Karpas-422 (cell line): Measurements from ENCODE around the gene TM4SF4. TPM values are rescaled to one million over a fixed set of nuclear protein-coding genes. Genes with fewer than 3 reads are reported as not detected.

Experiments
- DNase-seq: peaks from one replicate; pipeline ENCODE4 v3.0.0-alpha.2; 2015
- H2AFZ ChIP-seq: fragments of 200-600 bp; sonication (generic); 2 replicates; pipeline ENCODE4 v1.6.1; 2014; ENCODE audit warnings: antibody characterized with exemption, low read length, mixed read lengths
- H3K27ac ChIP-seq: fragments of 200-600 bp; sonication (generic); 2 replicates; pipeline ENCODE4 v1.5.1; 2014; ENCODE audit warnings: mild to moderate bottlenecking, low read length, moderate library complexity
- H3K27me3 ChIP-seq: fragments of 200-600 bp; sonication (generic); 2 replicates; pipeline ENCODE4 v1.6.1; 2014; ENCODE audit warnings: low read length, mixed read lengths
- H3K36me3 ChIP-seq: fragments of 200-600 bp; sonication (generic); 2 replicates; pipeline ENCODE4 v1.6.1; 2014; ENCODE audit warnings: low read length, mixed read lengths; ENCODE audit not compliant: insufficient read depth
- H3K4me1 ChIP-seq: fragments of 200-600 bp; sonication (generic); 2 replicates; pipeline ENCODE4 v1.6.1; 2014; ENCODE audit warnings: mild to moderate bottlenecking, low read length, mixed read lengths
- H3K4me2 ChIP-seq: fragments of 200-600 bp; sonication (generic); 2 replicates; pipeline ENCODE4 v1.6.1; 2014; ENCODE audit warnings: low read length, low read depth, mild to moderate bottlenecking; ENCODE audit not compliant: poor library complexity, severe bottlenecking
- H3K4me3 ChIP-seq: fragments of 200-600 bp; sonication (generic); 2 replicates; pipeline ENCODE4 v1.5.1; 2014; ENCODE audit warnings: mild to moderate bottlenecking, antibody characterized with exemption, low read length, mixed read lengths
- H3K79me2 ChIP-seq: fragments of 200-600 bp; sonication (generic); 2 replicates; pipeline ENCODE4 v1.6.1; 2014; ENCODE audit warnings: mild to moderate bottlenecking, low read length, mixed read lengths
- H3K9ac ChIP-seq: fragments of 200-600 bp; sonication (generic); 2 replicates; pipeline ENCODE4 v1.6.0; 2014; ENCODE audit warnings: low read length
- H3K9me2 ChIP-seq: fragments of 200-600 bp; sonication (generic), shearing (Covaris generic); replicated peaks from 2 replicates; pipeline ENCODE4 v1.6.0; 2014; ENCODE audit warnings: mild to moderate bottlenecking, low read length, moderate library complexity; ENCODE audit not compliant: insufficient read depth
- H3K9me3 ChIP-seq: fragments of 300-700, 200-600 bp; sonication (generic); 2 replicates; pipeline ENCODE4 v1.6.1; 2014; ENCODE audit warnings: low read length, mixed read lengths
- H4K20me1 ChIP-seq: fragments of 200-600 bp; sonication (generic); 2 replicates; pipeline ENCODE4 v1.6.1; 2014; ENCODE audit warnings: mild to moderate bottlenecking, antibody characterized with exemption, low read length, low read depth; ENCODE audit not compliant: insufficient read depth
- total RNA-seq: library from RNA; depleted of rRNA; stranded (reverse); fragments of >200 nt; shearing (Covaris generic); gene quantifications from 2 replicates; pipeline ENCODE4 v1.2.3, GENCODE V29; 2014; ENCODE audit warnings: low replicate concordance

Gene TM4SF4
- total RNA-seq, 1 experiment from 2014 or later: not detected

- Histone ChIP-seq H3K4me3 (no peak overlapping the region), H3K4me2 (no peak overlapping the region), H2AFZ (no peak overlapping the region), H3K27ac (no peak overlapping the region), H3K4me1 (no peaks in the 10 kb centered on the region), H3K9ac (no peak overlapping the region), H3K27me3 (no peaks in the 10 kb centered on the region), H3K36me3 (no peaks in the 10 kb centered on the region), H4K20me1 (no peaks in the 10 kb centered on the region), H3K79me2 (no peaks in the 10 kb centered on the region), H3K9me2 (no peaks in the 10 kb centered on the region), H3K9me3 (no peaks in the 10 kb centered on the region)
- no peak for DNase-seq
Measured at GRCh38 chr3:149468504-149469212, 5.8 kb upstream of the TM4SF4 start.

GRCh38 chr3:149470381-149470780 is 4.1 kb upstream of the TM4SF4 start:
- Histone ChIP-seq H3K9me2 (no peaks in the 10 kb centered on the region), H2AFZ (no peak overlapping the region), H3K27ac (no peak overlapping the region), H3K36me3 (no peaks in the 10 kb centered on the region), H4K20me1 (no peaks in the 10 kb centered on the region), H3K4me3 (no peak overlapping the region), H3K79me2 (no peaks in the 10 kb centered on the region), H3K27me3 (no peaks in the 10 kb centered on the region), H3K4me2 (no peak overlapping the region), H3K9me3 (no peaks in the 10 kb centered on the region), H3K4me1 (no peaks in the 10 kb centered on the region), H3K9ac (no peak overlapping the region)
- DNase-seq: no peak

GRCh38 chr3:149472030-149472797 is 2.3 kb upstream of the TM4SF4 start:
- no peaks in the 10 kb centered on the region for H3K9me2 ChIP-seq
- DNase-seq: no peak
- H4K20me1 ChIP-seq: no peaks in the 10 kb centered on the region
- H2AFZ ChIP-seq: no peak overlapping the region
- H3K9ac ChIP-seq: no peak overlapping the region
- no peaks in the 10 kb centered on the region for H3K4me1 ChIP-seq
- H3K27me3 ChIP-seq: no peaks in the 10 kb centered on the region
- H3K27ac ChIP-seq: no peak overlapping the region
- no peaks in the 10 kb centered on the region for H3K36me3 ChIP-seq
- no peaks in the 10 kb centered on the region for H3K9me3 ChIP-seq
- H3K4me2 ChIP-seq: no peak overlapping the region
- no peaks in the 10 kb centered on the region for H3K79me2 ChIP-seq
- no peak overlapping the region for H3K4me3 ChIP-seq

GRCh38 chr3:149473357-149474249 is 894 bp upstream of the TM4SF4 start:
- Histone ChIP-seq H3K4me2 (no peak overlapping the region), H3K9ac (no peak overlapping the region), H3K36me3 (no peaks in the 10 kb centered on the region), H3K4me3 (no peak overlapping the region), H3K4me1 (no peaks in the 10 kb centered on the region), H3K27ac (no peak overlapping the region), H3K79me2 (no peaks in the 10 kb centered on the region), H2AFZ (no peak overlapping the region), H3K9me3 (no peaks in the 10 kb centered on the region), H3K27me3 (no peaks in the 10 kb centered on the region), H4K20me1 (no peaks in the 10 kb centered on the region), H3K9me2 (no peaks in the 10 kb centered on the region)
- DNase-seq: no peak

- H3K27ac ChIP-seq: no peak overlapping the region
- no peak overlapping the region for H2AFZ ChIP-seq
- H3K79me2 ChIP-seq: no peaks in the 10 kb centered on the region
- H3K9ac ChIP-seq: no peak overlapping the region
- no peak for DNase-seq
- no peaks in the 10 kb centered on the region for H3K4me1 ChIP-seq
- H4K20me1 ChIP-seq: no peaks in the 10 kb centered on the region
- no peak overlapping the region for H3K4me3 ChIP-seq
- no peaks in the 10 kb centered on the region for H3K36me3 ChIP-seq
- no peaks in the 10 kb centered on the region for H3K27me3 ChIP-seq
- H3K9me3 ChIP-seq: no peaks in the 10 kb centered on the region
- H3K9me2 ChIP-seq: no peaks in the 10 kb centered on the region
- H3K4me2 ChIP-seq: no peak overlapping the region
Measured at GRCh38 chr3:149475451-149476060, 1.1 kb downstream of the TM4SF4 start.

DNA sequence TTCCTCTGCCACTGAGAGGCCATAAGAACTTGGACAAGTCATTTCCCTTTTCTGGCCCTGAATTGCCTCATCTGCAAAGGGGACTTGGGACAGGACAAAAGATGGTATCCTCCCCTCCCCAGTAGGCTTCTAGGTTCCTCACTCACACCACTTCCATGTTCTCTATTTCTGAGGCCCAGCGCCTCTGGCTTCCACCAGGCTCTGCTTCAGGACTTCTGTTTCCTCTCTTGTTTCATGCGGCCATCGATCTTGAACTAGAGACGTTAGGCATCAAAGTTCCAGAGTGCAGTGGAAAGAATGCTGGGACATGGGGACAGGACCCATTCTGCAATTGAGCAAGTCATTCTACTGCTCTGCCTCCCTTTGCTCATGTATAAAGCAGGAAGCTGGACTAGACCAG is 1.7 kb downstream of the TM4SF4 start:
- Histone ChIP-seq H4K20me1 (no peaks in the 10 kb centered on the region), H3K79me2 (no peaks in the 10 kb centered on the region), H3K9ac (no peak overlapping the region), H3K27me3 (no peaks in the 10 kb centered on the region), H2AFZ (no peak overlapping the region), H3K9me2 (no peaks in the 10 kb centered on the region), H3K4me2 (no peak overlapping the region), H3K9me3 (no peaks in the 10 kb centered on the region), H3K36me3 (no peaks in the 10 kb centered on the region), H3K27ac (no peak overlapping the region), H3K4me3 (no peak overlapping the region), H3K4me1 (no peaks in the 10 kb centered on the region)
- DNase-seq: no peak

GRCh38 chr3:149479621-149480325 is 5.3 kb downstream of the TM4SF4 start:
- H3K79me2 ChIP-seq: no peaks in the 10 kb centered on the region
- no peaks in the 10 kb centered on the region for H3K4me1 ChIP-seq
- H2AFZ ChIP-seq: no peak overlapping the region
- no peak for DNase-seq
- H3K9ac ChIP-seq: no peak overlapping the region
- no peaks in the 10 kb centered on the region for H4K20me1 ChIP-seq
- H3K36me3 ChIP-seq: no peaks in the 10 kb centered on the region
- H3K27ac ChIP-seq: no peak overlapping the region
- H3K4me2 ChIP-seq: no peak overlapping the region
- H3K9me3 ChIP-seq: no peaks in the 10 kb centered on the region
- H3K4me3 ChIP-seq: no peak overlapping the region
- H3K27me3 ChIP-seq: no peaks in the 10 kb centered on the region
- H3K9me2 ChIP-seq: no peaks in the 10 kb centered on the region
